K562 (cell line): Measurements from ENCODE around the gene AAK1. TPM values are rescaled to one million over a fixed set of nuclear protein-coding genes. Genes with fewer than 3 reads are reported as not detected.

Experiments used
- E2F8 ChIP-seq: fragments of 450-650 bp; IDR thresholded peaks from 2 replicates; pipeline ENCODE4 v1.7.1; 2018; ENCODE audit warnings: mild to moderate bottlenecking, low read depth; ENCODE audit not compliant: partially characterized antibody
- HBP1 ChIP-seq: fragments of 450-650 bp; formaldehyde crosslinking; IDR thresholded peaks from 2 replicates; pipeline ENCODE4 v1.4.0; 2022; ENCODE audit warnings: missing genetic modification characterization
- KDM4B ChIP-seq, 2 experiments: fragments of 450-650 bp in 1 of 2; sonication (generic) in 1 of 2; IDR thresholded peaks; 2 replicates each; pipeline ENCODE4 v1.6.1; 2016 to 2017; ENCODE audit warnings: borderline replicate concordance in 2 of 2, antibody characterized with exemption in 1 of 2, low read depth in 1 of 2, mild to moderate bottlenecking in 1 of 2
- ZFPM2 ChIP-seq: fragments of 250-450 bp; sonication (Bioruptor Pico); IDR thresholded peaks from 2 replicates; pipeline ENCODE4 v1.5.1; 2022; ENCODE audit warnings: mild to moderate bottlenecking
- ZNF133 ChIP-seq: fragments of 250-450 bp; sonication (Bioruptor Pico); IDR thresholded peaks from 2 replicates; pipeline ENCODE4 v1.4.0; 2020; ENCODE audit warnings: mild to moderate bottlenecking
- polyA plus RNA-seq, 8 experiments: library from polyadenylated mRNA; depleted of rRNA in 4 of 8; stranded (reverse) in 5 of 8; unstranded in 3 of 8; fragments of >200 nt; fragmentation: Nextera tagmentation in 2 of 8; fragmentation: Illumina TruSeq in 1 of 8; extraction: Ambion mirVana in 2 of 8; extraction: Trizol in 1 of 8; gene quantifications; 2 replicates each; pipeline versions ENCODE4 v1.2.1 to v1.2.3, GENCODE V29; 2011 to 2014; ENCODE audit warnings: inconsistent platforms in 1 of 8, missing spikeins in 1 of 8
- small RNA-seq: library from RNA; depleted of rRNA; stranded (forward); fragments of <200 nt; gene quantifications from one replicate; pipeline ENCODE3, GENCODE V24; 2014
- total RNA-seq, 7 experiments: library from RNA; depleted of rRNA in 6 of 7; stranded (reverse); fragments of >200 nt in 6 of 7; fragmentation: Illumina TruSeq in 2 of 7; extraction: Trizol in 2 of 7; gene quantifications; 2 replicates each; pipeline versions ENCODE4 v1.2.1 to v1.2.3, GENCODE V29; 2011 to 2021; ENCODE audit warnings: low replicate concordance in 1 of 7

Gene AAK1
- total and polyA plus RNA-seq, 9 of the 15 experiments (the other 6 are each of a cell fraction or from before 2014, with no cell fraction given), result 0.89 to 17.1 (median 6.0) TPM

- TF ChIP-seq HBP1 (no peak), ZNF133 (CRISPR knock-in tag) (no peak), ZFPM2 (CRISPR knock-in tag) (no peak), KDM4B (IDR thresholded peaks at IDR 0.05; ENCODE audit: borderline replicate concordance in 2 of 2, low read depth in 1 of 2) (no peak), E2F8 (no peak)
Measured at GRCh38 chr2:69416147-69416546, 227.4 kb downstream of the AAK1 start (continued).

Small RNA genes within 50 kb of the gene (small RNA-seq; reads per million reads assigned to genes)
- not detected for gene RN7SL604P
- not detected for gene SNORA36C

Other genes starting within 250 kb of the AAK1 start
- 31.8 and 47.0 TPM in 2 replicates for gene NFU1, start 206.3 kb downstream of the AAK1 start, total RNA-seq (2014; rRNA removed)
- 54.7 and 62.0 TPM in 2 replicates for gene NFU1, start 206.3 kb downstream of the AAK1 start, total RNA-seq (2014; rRNA removed; fragmentation: Illumina TruSeq; extraction: Trizol)
- 52.7 and 53.7 TPM in 2 replicates for gene NFU1, start 206.3 kb downstream of the AAK1 start, total RNA-seq (2015; rRNA removed; fragmentation: Illumina TruSeq; extraction: Trizol)
- 41.2 and 46.1 TPM in 2 replicates for gene NFU1, start 206.3 kb downstream of the AAK1 start, total RNA-seq (2021)
- gene NFU1, start 206.3 kb downstream of the AAK1 start, polyA plus RNA-seq (2011; rRNA removed), result 24.8 and 60.3 TPM in 2 replicates
- 32.5 and 33.3 TPM in 2 replicates for gene NFU1, start 206.3 kb downstream of the AAK1 start, polyA plus RNA-seq (2014; fragmentation: Illumina TruSeq; extraction: Trizol)
- 10 to 100 TPM; 33.9 to 59.4 TPM for gene NFU1, start 206.3 kb downstream of the AAK1 start, polyA plus RNA-seq (2014; fragmentation: Nextera tagmentation; extraction: Ambion mirVana)
- gene NFU1, start 206.3 kb downstream of the AAK1 start, polyA plus RNA-seq (2014; rRNA removed), result 60.4 and 61.8 TPM in 2 replicates
- gene ANXA4, start 98.4 kb upstream of the AAK1 start, total RNA-seq (2014; rRNA removed), result 7.5 and 10.9 TPM in 2 replicates
- 3.0 and 3.7 TPM in 2 replicates for gene ANXA4, start 98.4 kb upstream of the AAK1 start, total RNA-seq (2014; rRNA removed; fragmentation: Illumina TruSeq; extraction: Trizol)
- 2.9 and 3.4 TPM in 2 replicates for gene ANXA4, start 98.4 kb upstream of the AAK1 start, total RNA-seq (2015; rRNA removed; fragmentation: Illumina TruSeq; extraction: Trizol)
- 11.8 and 12.7 TPM in 2 replicates for gene ANXA4, start 98.4 kb upstream of the AAK1 start, total RNA-seq (2021)
- 9.5 and 11.7 TPM in 2 replicates for gene ANXA4, start 98.4 kb upstream of the AAK1 start, polyA plus RNA-seq (2011; rRNA removed)
- gene ANXA4, start 98.4 kb upstream of the AAK1 start, polyA plus RNA-seq (2014; fragmentation: Illumina TruSeq; extraction: Trizol), result 13.6 and 16.1 TPM in 2 replicates
- 10 to 100 TPM; 11.6 to 13.2 TPM for gene ANXA4, start 98.4 kb upstream of the AAK1 start, polyA plus RNA-seq (2014; fragmentation: Nextera tagmentation; extraction: Ambion mirVana)
- 10.2 and 10.9 TPM in 2 replicates for gene ANXA4, start 98.4 kb upstream of the AAK1 start, polyA plus RNA-seq (2014; rRNA removed)
- gene GMCL1, start 185.9 kb upstream of the AAK1 start, total RNA-seq (2014; rRNA removed), result 15.2 and 20.9 TPM in 2 replicates
- 20.0 and 21.8 TPM in 2 replicates for gene GMCL1, start 185.9 kb upstream of the AAK1 start, total RNA-seq (2014; rRNA removed; fragmentation: Illumina TruSeq; extraction: Trizol)
- gene GMCL1, start 185.9 kb upstream of the AAK1 start, total RNA-seq (2015; rRNA removed; fragmentation: Illumina TruSeq; extraction: Trizol), result 13.4 and 15.0 TPM in 2 replicates
- 18.6 and 18.7 TPM in 2 replicates for gene GMCL1, start 185.9 kb upstream of the AAK1 start, total RNA-seq (2021)
- 19.3 and 27.3 TPM in 2 replicates for gene GMCL1, start 185.9 kb upstream of the AAK1 start, polyA plus RNA-seq (2011; rRNA removed)
- gene GMCL1, start 185.9 kb upstream of the AAK1 start, polyA plus RNA-seq (2014; fragmentation: Illumina TruSeq; extraction: Trizol), result 21.3 and 26.2 TPM in 2 replicates
- 1 to 10 TPM; 7.0 to 8.1 TPM for gene GMCL1, start 185.9 kb upstream of the AAK1 start, polyA plus RNA-seq (2014; fragmentation: Nextera tagmentation; extraction: Ambion mirVana)
- gene GMCL1, start 185.9 kb upstream of the AAK1 start, polyA plus RNA-seq (2014; rRNA removed), result 15.4 and 18.1 TPM in 2 replicates